Fibroblast of skin of right quadriceps (primary cell): ENCODE measurements around the gene PEG3.

Experiments used
- DNase-seq: peaks from one replicate; pipeline ENCODE4 v3.0.0-alpha.2; 2013

The PEG3 gene

GRCh38 chr19:56806639-56807038 lies 33.9 kb downstream of the PEG3 start:
- DNase-seq: no peak
